ENCODE measurements around the gene SMIM17.

DNA sequence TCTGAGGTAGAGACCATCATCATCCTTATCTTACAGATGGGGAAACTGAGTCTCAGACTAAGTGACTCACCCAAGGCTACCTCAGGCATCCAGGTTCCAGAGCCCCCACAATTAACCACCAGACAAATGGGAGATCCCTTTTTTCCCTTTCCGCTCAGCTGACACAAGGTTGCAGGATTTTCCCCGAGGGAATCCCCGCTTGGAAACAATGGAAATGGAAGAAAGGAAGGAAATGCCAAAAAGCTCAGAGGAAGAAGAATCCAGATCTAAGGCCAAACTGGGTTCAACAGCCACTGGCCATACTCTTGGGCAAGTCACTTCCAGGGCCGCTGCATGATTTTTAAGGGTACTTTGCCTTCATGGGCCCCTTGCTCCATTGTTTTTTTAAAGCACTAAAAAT, 46.3 kb upstream of the SMIM17 start:
- TF ChIP-seq POLR2A (IDR thresholded peaks at IDR 0.05) = no peak
- TF ChIP-seq, protein P1, sequence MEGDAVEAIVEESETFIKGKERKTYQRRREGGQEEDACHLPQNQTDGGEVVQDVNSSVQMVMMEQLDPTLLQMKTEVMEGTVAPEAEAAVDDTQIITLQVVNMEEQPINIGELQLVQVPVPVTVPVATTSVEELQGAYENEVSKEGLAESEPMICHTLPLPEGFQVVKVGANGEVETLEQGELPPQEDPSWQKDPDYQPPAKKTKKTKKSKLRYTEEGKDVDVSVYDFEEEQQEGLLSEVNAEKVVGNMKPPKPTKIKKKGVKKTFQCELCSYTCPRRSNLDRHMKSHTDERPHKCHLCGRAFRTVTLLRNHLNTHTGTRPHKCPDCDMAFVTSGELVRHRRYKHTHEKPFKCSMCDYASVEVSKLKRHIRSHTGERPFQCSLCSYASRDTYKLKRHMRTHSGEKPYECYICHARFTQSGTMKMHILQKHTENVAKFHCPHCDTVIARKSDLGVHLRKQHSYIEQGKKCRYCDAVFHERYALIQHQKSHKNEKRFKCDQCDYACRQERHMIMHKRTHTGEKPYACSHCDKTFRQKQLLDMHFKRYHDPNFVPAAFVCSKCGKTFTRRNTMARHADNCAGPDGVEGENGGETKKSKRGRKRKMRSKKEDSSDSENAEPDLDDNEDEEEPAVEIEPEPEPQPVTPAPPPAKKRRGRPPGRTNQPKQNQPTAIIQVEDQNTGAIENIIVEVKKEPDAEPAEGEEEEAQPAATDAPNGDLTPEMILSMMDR (IDR thresholded peaks at IDR 0.05) = no peak
